HepG2 (cell line): ENCODE measurements around the gene CCDC154. TPM values are rescaled to one million over a fixed set of nuclear protein-coding genes. Genes with fewer than 3 reads are reported as not detected.

Experiments
- AGO2 ChIP-seq: fragments of 200-400 bp; formaldehyde crosslinking; optimal IDR thresholded peaks from 2 replicates; pipeline ENCODE3; 2017; ENCODE audit warnings: mild to moderate bottlenecking, low read depth, low read length, moderate library complexity
- ARNT2 ChIP-seq: sonication (generic); formaldehyde crosslinking; IDR thresholded peaks from 2 replicates; pipeline ENCODE4 v1.8.0; 2022; ENCODE audit warnings: mild to moderate bottlenecking, low read depth, missing genetic modification reagents, moderate library complexity
- CEBPG ChIP-seq: IDR thresholded peaks from 2 replicates; pipeline ENCODE4 v1.6.1; 2016
- CENPT ChIP-seq: sonication (generic); formaldehyde crosslinking; IDR thresholded peaks from 2 replicates; pipeline ENCODE4 v1.8.0; 2022; ENCODE audit warnings: low read depth, mild to moderate bottlenecking, moderate library complexity, missing genetic modification reagents
- EEA1 ChIP-seq: sonication (generic); formaldehyde crosslinking; IDR thresholded peaks from 2 replicates; pipeline ENCODE4 v1.5.1; 2020; ENCODE audit warnings: mild to moderate bottlenecking, missing genetic modification reagents, borderline replicate concordance
- FOXK1 ChIP-seq: sonication (generic); formaldehyde crosslinking; IDR thresholded peaks from 2 replicates; pipeline ENCODE4 v1.4.0; 2020; ENCODE audit warnings: low read depth, missing genetic modification reagents, borderline replicate concordance
- NR2F6 ChIP-seq, 2 experiments: IDR thresholded peaks; 2 replicates each; pipeline ENCODE4 v1.6.1; 2016; ENCODE audit warnings: antibody characterized with exemption in 1 of 2, mild to moderate bottlenecking in 1 of 2
- PHF21A ChIP-seq: sonication (generic); formaldehyde crosslinking; IDR thresholded peaks from 2 replicates; pipeline ENCODE4 v1.5.0; 2020; ENCODE audit warnings: mild to moderate bottlenecking, missing genetic modification reagents
- PHF8 ChIP-seq: sonication (generic); formaldehyde crosslinking; IDR thresholded peaks from 2 replicates; pipeline ENCODE4 v1.5.0; 2020; ENCODE audit warnings: missing genetic modification reagents
- SETDB1 ChIP-seq: sonication (generic); formaldehyde crosslinking; IDR thresholded peaks from 2 replicates; pipeline ENCODE4 v1.5.1; 2020; ENCODE audit warnings: missing genetic modification reagents, mild to moderate bottlenecking, borderline replicate concordance
- SOX6 ChIP-seq, 2 experiments: fragments of 450-650 bp in 1 of 2; sonication (generic) in 1 of 2; formaldehyde crosslinking in 1 of 2; IDR thresholded peaks; 2 replicates each; pipeline versions ENCODE4 v1.4.0 to v1.6.1; 2017 to 2020; ENCODE audit warnings: antibody characterized with exemption in 1 of 2, mild to moderate bottlenecking in 1 of 2, missing genetic modification reagents in 1 of 2
- SRF ChIP-seq: IDR thresholded peaks from 2 replicates; pipeline ENCODE4 v1.6.1; 2011; ENCODE audit warnings: mild to moderate bottlenecking, low read depth, low read length, moderate library complexity
- STAT5B ChIP-seq: sonication (generic); formaldehyde crosslinking; IDR thresholded peaks from 2 replicates; pipeline ENCODE4 v1.4.0; 2020; ENCODE audit warnings: missing genetic modification reagents
- ZNF138 ChIP-seq: sonication (generic); formaldehyde crosslinking; IDR thresholded peaks from 2 replicates; pipeline ENCODE4 v1.5.0; 2020; ENCODE audit warnings: mild to moderate bottlenecking, low read depth, missing genetic modification reagents
- ZNF383 ChIP-seq: sonication (generic); formaldehyde crosslinking; IDR thresholded peaks from 2 replicates; pipeline ENCODE4 v1.4.0; 2020; ENCODE audit warnings: missing genetic modification reagents, mild to moderate bottlenecking, borderline replicate concordance
- ZNF501 ChIP-seq: sonication (generic); formaldehyde crosslinking; IDR thresholded peaks from 2 replicates; pipeline ENCODE4 v1.5.1; 2020; ENCODE audit warnings: mild to moderate bottlenecking, moderate library complexity, missing genetic modification reagents
- ZNF678 ChIP-seq: sonication (generic); formaldehyde crosslinking; IDR thresholded peaks from 2 replicates; pipeline ENCODE4 v1.4.0; 2020; ENCODE audit warnings: mild to moderate bottlenecking, missing genetic modification reagents
- ZSCAN21 ChIP-seq: sonication (generic); formaldehyde crosslinking; IDR thresholded peaks from 2 replicates; pipeline ENCODE4 v1.8.0; 2022; ENCODE audit warnings: mild to moderate bottlenecking, missing genetic modification reagents, moderate library complexity, borderline replicate concordance
- polyA plus RNA-seq, 8 experiments: library from polyadenylated mRNA; depleted of rRNA in 3 of 8; stranded (reverse) in 7 of 8; unstranded in 1 of 8; fragments of >200 nt; fragmentation: Illumina TruSeq in 4 of 8; extraction: Trizol in 4 of 8; gene quantifications; 2 replicates each; pipeline versions ENCODE4 v1.2.1 to v1.2.3, GENCODE V29; 2011 to 2016; ENCODE audit warnings: low read depth in 4 of 8, missing spikeins in 1 of 8, mixed read lengths in 1 of 8; ENCODE audit not compliant: insufficient read depth in 1 of 8
- total RNA-seq, 5 experiments: library from RNA; depleted of rRNA; stranded (reverse); fragments of >200 nt; fragmentation: Illumina TruSeq; extraction: Trizol; gene quantifications; 2 replicates each; pipeline ENCODE4 v1.2.3, GENCODE V29; 2016; ENCODE audit warnings: low read depth in 1 of 5
- TF ChIP-seq, protein P1 (sequence below): IDR thresholded peaks from 2 replicates; pipeline ENCODE4 v1.6.1; 2018; ENCODE audit warnings: missing genetic modification reagents, mild to moderate bottlenecking, missing compliant biosample characterization
- TF ChIP-seq, protein P2 (sequence below), 2 experiments: sonication (generic) in 1 of 2; formaldehyde crosslinking in 1 of 2; IDR thresholded peaks; 2 replicates each; pipeline versions ENCODE4 v1.4.0 to v1.6.1; 2018 to 2020; ENCODE audit warnings: missing genetic modification reagents in 2 of 2, borderline replicate concordance in 1 of 2, low read depth in 1 of 2, mild to moderate bottlenecking in 1 of 2, missing biosample characterization in 1 of 2
- TF ChIP-seq, protein P3 (sequence below): IDR thresholded peaks from 2 replicates; pipeline ENCODE4 v1.6.1; 2016; ENCODE audit warnings: missing genetic modification reagents, missing compliant biosample characterization
- TF ChIP-seq, protein P4 (sequence below): IDR thresholded peaks from 2 replicates; pipeline ENCODE4 v1.6.1; 2016; ENCODE audit warnings: low read depth, borderline replicate concordance
- TF ChIP-seq, protein P5 (sequence below): IDR thresholded peaks from 2 replicates; pipeline ENCODE4 v1.6.1; 2016; ENCODE audit warnings: mild to moderate bottlenecking

CCDC154 gene
- total and polyA plus RNA-seq, 2 of the 13 experiments (the other 11 are each of a cell fraction or from before 2014, with no cell fraction given) = 0.92 to 1.5 TPM

DNA sequence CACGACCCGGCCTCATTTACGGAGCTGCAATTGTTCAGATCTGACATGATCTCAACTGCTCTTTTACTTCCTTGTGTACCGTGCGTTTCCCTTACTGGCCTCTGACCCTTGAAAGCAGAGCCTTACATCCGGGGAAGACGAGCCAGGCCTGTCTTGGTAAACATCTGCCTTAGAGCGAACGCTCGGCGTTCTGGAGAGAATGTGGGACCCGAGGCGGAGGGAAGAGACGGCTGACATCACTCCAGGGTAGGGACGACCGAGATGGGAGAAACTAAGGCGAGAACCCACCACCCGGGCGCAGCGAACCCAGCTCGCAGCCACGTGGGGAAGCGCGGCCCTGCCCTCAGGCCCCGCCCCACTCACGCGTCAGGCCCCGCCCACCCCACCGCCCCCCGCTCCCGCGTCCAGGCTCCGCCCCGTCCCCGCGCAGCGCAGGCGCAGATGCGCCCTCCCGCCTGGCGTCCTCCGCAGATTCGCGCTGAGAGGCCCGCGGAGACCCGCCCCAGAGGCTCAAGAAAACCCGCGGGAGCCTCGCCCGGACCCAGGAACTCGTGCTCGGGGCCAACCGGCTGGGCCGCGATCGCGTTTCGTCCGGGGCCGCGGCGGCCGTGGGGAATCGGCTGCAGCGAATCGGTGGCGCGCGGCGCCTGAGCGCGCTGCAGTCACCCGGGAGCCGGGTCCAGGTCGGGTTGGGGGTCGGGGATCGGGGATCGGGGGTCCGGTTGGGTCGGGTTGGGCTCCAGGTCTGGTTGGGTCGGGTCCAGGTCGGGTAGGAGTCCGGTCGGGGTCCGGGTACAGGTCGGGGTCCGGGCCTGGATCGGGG is 48.8 kb upstream of the CCDC154 start, which contains the start of gene TELO2 (continued):
- TF ChIP-seq, protein P1, sequence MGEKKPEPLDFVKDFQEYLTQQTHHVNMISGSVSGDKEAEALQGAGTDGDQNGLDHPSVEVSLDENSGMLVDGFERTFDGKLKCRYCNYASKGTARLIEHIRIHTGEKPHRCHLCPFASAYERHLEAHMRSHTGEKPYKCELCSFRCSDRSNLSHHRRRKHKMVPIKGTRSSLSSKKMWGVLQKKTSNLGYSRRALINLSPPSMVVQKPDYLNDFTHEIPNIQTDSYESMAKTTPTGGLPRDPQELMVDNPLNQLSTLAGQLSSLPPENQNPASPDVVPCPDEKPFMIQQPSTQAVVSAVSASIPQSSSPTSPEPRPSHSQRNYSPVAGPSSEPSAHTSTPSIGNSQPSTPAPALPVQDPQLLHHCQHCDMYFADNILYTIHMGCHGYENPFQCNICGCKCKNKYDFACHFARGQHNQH (CRISPR knock-in tag) = peak; percentile 22
- TF ChIP-seq SETDB1 (CRISPR knock-in tag) = no peak
- no peak for TF ChIP-seq AGO2
- no peak for TF ChIP-seq ZNF138 (CRISPR knock-in tag)
- peak; percentile 61; the same call in 1 of the 2 replicates for TF ChIP-seq ZSCAN21
- TF ChIP-seq ZNF501 = peak; percentile 57
- TF ChIP-seq PHF8 (CRISPR knock-in tag) = peak; percentile 78
- TF ChIP-seq ZNF383 (CRISPR knock-in tag) = no peak
- TF ChIP-seq FOXK1 (CRISPR knock-in tag) = 0 out of 2 replicates have a peak, but pooled peaks have one; percentile 57
- no peak for TF ChIP-seq CEBPG
- TF ChIP-seq CENPT (CRISPR knock-in tag) = no peak
- TF ChIP-seq, protein P2, sequence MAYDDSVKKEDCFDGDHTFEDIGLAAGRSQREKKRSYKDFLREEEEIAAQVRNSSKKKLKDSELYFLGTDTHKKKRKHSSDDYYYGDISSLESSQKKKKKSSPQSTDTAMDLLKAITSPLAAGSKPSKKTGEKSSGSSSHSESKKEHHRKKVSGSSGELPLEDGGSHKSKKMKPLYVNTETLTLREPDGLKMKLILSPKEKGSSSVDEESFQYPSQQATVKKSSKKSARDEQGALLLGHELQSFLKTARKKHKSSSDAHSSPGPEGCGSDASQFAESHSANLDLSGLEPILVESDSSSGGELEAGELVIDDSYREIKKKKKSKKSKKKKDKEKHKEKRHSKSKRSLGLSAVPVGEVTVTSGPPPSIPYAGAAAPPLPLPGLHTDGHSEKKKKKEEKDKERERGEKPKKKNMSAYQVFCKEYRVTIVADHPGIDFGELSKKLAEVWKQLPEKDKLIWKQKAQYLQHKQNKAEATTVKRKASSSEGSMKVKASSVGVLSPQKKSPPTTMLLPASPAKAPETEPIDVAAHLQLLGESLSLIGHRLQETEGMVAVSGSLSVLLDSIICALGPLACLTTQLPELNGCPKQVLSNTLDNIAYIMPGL (CRISPR knock-in tag; IDR thresholded peaks at IDR 0.05; ENCODE audit: borderline replicate concordance in 1 of 2, low read depth in 1 of 2) = peak; percentile 61 to 83; a peak in 1 of 4 replicates
- TF ChIP-seq ARNT2 (CRISPR knock-in tag) = no peak; the same call in 1 of the 2 replicates
- TF ChIP-seq PHF21A (CRISPR knock-in tag) = no peak
- TF ChIP-seq SOX6 (IDR thresholded peaks at IDR 0.05) = no peak
- TF ChIP-seq SOX6 (CRISPR knock-in tag; IDR thresholded peaks at IDR 0.05) = no peak; the same call in 1 of the 2 replicates
- TF ChIP-seq, protein P3, sequence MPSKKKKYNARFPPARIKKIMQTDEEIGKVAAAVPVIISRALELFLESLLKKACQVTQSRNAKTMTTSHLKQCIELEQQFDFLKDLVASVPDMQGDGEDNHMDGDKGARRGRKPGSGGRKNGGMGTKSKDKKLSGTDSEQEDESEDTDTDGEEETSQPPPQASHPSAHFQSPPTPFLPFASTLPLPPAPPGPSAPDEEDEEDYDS (CRISPR knock-in tag) = peak; percentile 40; the same call in 1 of the 2 replicates
- no peak for TF ChIP-seq STAT5B (CRISPR knock-in tag)
- TF ChIP-seq NR2F6 (IDR thresholded peaks at IDR 0.05) = peak; percentile 78
- TF ChIP-seq NR2F6 (CRISPR knock-in tag; IDR thresholded peaks at IDR 0.05) = peak; percentile 74
- no peak for TF ChIP-seq ZNF678
- TF ChIP-seq, protein P4, sequence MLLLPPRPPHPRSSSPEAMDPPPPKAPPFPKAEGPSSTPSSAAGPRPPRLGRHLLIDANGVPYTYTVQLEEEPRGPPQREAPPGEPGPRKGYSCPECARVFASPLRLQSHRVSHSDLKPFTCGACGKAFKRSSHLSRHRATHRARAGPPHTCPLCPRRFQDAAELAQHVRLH (CRISPR knock-in tag) = peak; percentile 40; the same call in 1 of the 2 replicates
- no peak for TF ChIP-seq SRF
- no peak for TF ChIP-seq EEA1 (CRISPR knock-in tag)
- TF ChIP-seq, protein P5, sequence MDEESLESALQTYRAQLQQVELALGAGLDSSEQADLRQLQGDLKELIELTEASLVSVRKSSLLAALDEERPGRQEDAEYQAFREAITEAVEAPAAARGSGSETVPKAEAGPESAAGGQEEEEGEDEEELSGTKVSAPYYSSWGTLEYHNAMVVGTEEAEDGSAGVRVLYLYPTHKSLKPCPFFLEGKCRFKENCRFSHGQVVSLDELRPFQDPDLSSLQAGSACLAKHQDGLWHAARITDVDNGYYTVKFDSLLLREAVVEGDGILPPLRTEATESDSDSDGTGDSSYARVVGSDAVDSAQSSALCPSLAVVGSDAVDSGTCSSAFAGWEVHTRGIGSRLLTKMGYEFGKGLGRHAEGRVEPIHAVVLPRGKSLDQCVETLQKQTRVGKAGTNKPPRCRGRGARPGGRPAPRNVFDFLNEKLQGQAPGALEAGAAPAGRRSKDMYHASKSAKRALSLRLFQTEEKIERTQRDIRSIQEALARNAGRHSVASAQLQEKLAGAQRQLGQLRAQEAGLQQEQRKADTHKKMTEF (CRISPR knock-in tag) = peak; percentile 77; the same call in 1 of the 2 replicates
